ENCODE data around the gene CETP.

GRCh38 chr16:57029161-57030160, 67.7 kb downstream of the CETP start:
- no peak for TF ChIP-seq POLR2AphosphoS5 (IDR thresholded peaks at IDR 0.05)
- no peak for TF ChIP-seq CTCF (IDR thresholded peaks at IDR 0.05)
- no peak for TF ChIP-seq POLR2A (IDR thresholded peaks at IDR 0.05)
- TF ChIP-seq EP300 (IDR thresholded peaks at IDR 0.05; ENCODE audit: low read depth), result no peak
